Astrocyte (in vitro differentiated cells and primary cell): Measurements from ENCODE around the gene CD9.

Experiments used
- CTCF ChIP-seq: IDR thresholded peaks from 2 replicates; pipeline ENCODE4 v1.5.1; 2011; ENCODE audit warnings: low read depth, mild to moderate bottlenecking, inconsistent platforms, low read length, moderate library complexity; ENCODE audit not compliant: insufficient read depth
- EZH2 ChIP-seq: IDR thresholded peaks from 2 replicates; pipeline ENCODE4 v1.6.1; 2012; ENCODE audit warnings: mild to moderate bottlenecking, low read length, inconsistent platforms; ENCODE audit not compliant: insufficient read depth

GRCh38 chr12:6202304-6202703 is 2.1 kb downstream of the CD9 start:
- TF ChIP-seq EZH2 (no peak), CTCF (no peak)
